ENCODE data around the gene CARD16.
A peak's percentile ranks its signal among the peaks of the same experiment; 100 is the strongest.

DNA sequence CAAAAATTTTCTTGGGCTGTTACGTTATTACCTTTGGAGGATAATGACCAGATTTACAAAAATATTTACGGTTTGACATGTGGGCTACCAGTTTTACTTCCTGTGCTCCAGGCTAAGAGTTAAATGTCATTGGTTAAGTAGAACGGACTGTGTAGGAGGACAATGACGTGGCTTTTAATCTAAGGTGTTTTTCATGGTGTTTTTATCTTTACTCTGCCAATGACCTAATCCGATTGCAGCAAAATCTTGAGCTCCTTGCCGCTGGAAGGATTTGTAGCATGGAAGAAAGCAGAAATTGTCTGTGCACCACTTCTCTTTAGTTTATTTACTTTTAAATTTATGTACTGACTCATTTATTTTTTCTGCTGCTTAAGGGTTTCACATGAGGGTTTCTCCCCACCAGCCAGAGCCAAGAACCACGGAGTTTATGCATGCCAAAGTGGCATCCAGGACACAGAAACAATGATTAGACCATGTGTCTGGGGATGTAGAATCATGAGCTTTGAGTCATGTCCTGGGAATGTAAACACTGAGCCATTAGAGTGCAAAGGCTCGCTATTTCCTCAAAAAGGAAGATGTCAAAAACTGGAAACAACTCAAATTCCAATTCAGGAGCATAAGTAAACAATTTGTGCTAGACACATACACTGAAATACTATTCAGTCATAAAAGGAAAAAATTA lies 1.9 kb upstream of the CARD16 start:
- TF ChIP-seq, protein P1, sequence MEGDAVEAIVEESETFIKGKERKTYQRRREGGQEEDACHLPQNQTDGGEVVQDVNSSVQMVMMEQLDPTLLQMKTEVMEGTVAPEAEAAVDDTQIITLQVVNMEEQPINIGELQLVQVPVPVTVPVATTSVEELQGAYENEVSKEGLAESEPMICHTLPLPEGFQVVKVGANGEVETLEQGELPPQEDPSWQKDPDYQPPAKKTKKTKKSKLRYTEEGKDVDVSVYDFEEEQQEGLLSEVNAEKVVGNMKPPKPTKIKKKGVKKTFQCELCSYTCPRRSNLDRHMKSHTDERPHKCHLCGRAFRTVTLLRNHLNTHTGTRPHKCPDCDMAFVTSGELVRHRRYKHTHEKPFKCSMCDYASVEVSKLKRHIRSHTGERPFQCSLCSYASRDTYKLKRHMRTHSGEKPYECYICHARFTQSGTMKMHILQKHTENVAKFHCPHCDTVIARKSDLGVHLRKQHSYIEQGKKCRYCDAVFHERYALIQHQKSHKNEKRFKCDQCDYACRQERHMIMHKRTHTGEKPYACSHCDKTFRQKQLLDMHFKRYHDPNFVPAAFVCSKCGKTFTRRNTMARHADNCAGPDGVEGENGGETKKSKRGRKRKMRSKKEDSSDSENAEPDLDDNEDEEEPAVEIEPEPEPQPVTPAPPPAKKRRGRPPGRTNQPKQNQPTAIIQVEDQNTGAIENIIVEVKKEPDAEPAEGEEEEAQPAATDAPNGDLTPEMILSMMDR (IDR thresholded peaks at IDR 0.05) = no peak
- TF ChIP-seq POLR2AphosphoS5 (IDR thresholded peaks at IDR 0.05) (peak; percentile 38 to 89 (median 56)), EP300 (IDR thresholded peaks at IDR 0.05) (peak in 2 of 4 donors; percentile 20 to 83)

Measured in sigmoid colon (tissue), 4 donors.